Measurements from ENCODE around the gene SPATA1.

- TF ChIP-seq CTCF (IDR thresholded peaks at IDR 0.05; ENCODE audit: low read depth, low read length, poor library complexity, severe bottlenecking) (no peak), EZH2phosphoT487 (IDR thresholded peaks at IDR 0.05; ENCODE audit: borderline replicate concordance, low read length) (no peak)
Measured at GRCh38 chr1:84571150-84571535, 65.0 kb downstream of the SPATA1 start.
